ENCODE data around the gene TMEM91. TPM values are rescaled to one million over a fixed set of nuclear protein-coding genes. Genes with fewer than 3 reads are reported as not detected.
A peak's percentile ranks its signal among the peaks of the same experiment; 100 is the strongest.

TMEM91 gene
- total RNA-seq, 1 experiment from 2014 or later, result 5.3 TPM

- Mint-ChIP-seq H3K27me3 (ENCODE audit: low read depth) (peaks cover 58% of the 10 kb centered on the region), H3K36me3 (no peaks in the 10 kb centered on the region), H3K4me3 (peak overlapping the region; percentile 89), H3K4me1 (peaks cover 18% of the 10 kb centered on the region), H3K27ac (no peak overlapping the region), H3K9me3 (no peaks in the 10 kb centered on the region)
- ATAC-seq (peak; percentile 18), DNase-seq (ENCODE audit: low spot score) (peak; percentile 47)
- ChIA-PET CTCF (interaction anchor here (0.8 to 6.2 kb wide), 23 partner anchors 10 to 219 kb away, joined by 3 to 103 read pairs (median 6); partner anchors contain the start of genes B3GNT8, B9D2, CCDC97 and DMAC2), POLR2A (interaction anchor here (0.6 to 1.0 kb wide), 2 partner anchors 11 to 12 kb away, joined by 3 to 4 read pairs; partner anchors contain the start of gene B9D2)
- no peak for TF ChIP-seq NR1H2 (CRISPR knock-in tag; IDR thresholded peaks at IDR 0.05)
- TF ChIP-seq ESRRA (CRISPR knock-in tag; IDR thresholded peaks at IDR 0.05; ENCODE audit: borderline replicate concordance), result no peak
- TF ChIP-seq ZNF532 (CRISPR knock-in tag; IDR thresholded peaks at IDR 0.05; ENCODE audit: borderline replicate concordance), result no peak
- no peak for TF ChIP-seq ELF4 (CRISPR knock-in tag; IDR thresholded peaks at IDR 0.05; ENCODE audit: low read depth)
- TF ChIP-seq AR (CRISPR knock-in tag; IDR thresholded peaks at IDR 0.05), result no peak
- TF ChIP-seq TEAD1 (CRISPR knock-in tag; IDR thresholded peaks at IDR 0.05), result no peak
- TF ChIP-seq FOXJ3 (CRISPR knock-in tag; IDR thresholded peaks at IDR 0.05; ENCODE audit: borderline replicate concordance), result no peak
- TF ChIP-seq E2F4 (CRISPR knock-in tag; IDR thresholded peaks at IDR 0.05; ENCODE audit: borderline replicate concordance, low read depth), result no peak
- TF ChIP-seq ZNF121 (CRISPR knock-in tag; IDR thresholded peaks at IDR 0.05), result no peak
- TF ChIP-seq ATF1 (CRISPR knock-in tag; IDR thresholded peaks at IDR 0.05), result no peak
- TF ChIP-seq ZBTB21 (CRISPR knock-in tag; IDR thresholded peaks at IDR 0.05; ENCODE audit: borderline replicate concordance), result no peak
- no peak for TF ChIP-seq ZSCAN18 (CRISPR knock-in tag; IDR thresholded peaks at IDR 0.05)
- no peak for TF ChIP-seq USF1 (CRISPR knock-in tag; IDR thresholded peaks at IDR 0.05)
- no peak for TF ChIP-seq HMGXB4 (CRISPR knock-in tag; IDR thresholded peaks at IDR 0.05)
Measured at GRCh38 chr19:41351339-41352245, 24.7 kb upstream of the TMEM91 start.

Measured in WTC11 (cell line).